Stimulated activated CD4-positive, alpha-beta T cell treated with anti-CD3 and anti-CD28 coated beads, Interleukin-12 subunit alpha, Interleukin-12 subunit beta, amount 100 ng/mL, for 24 hours (primary cell): ENCODE results near the gene MAPT.

Experiments used
- DNase-seq, 2 experiments: peaks; one replicate each; pipeline ENCODE4 v3.0.0-alpha.2; 2020; ENCODE audit warnings: low read depth in 2 of 2

Gene MAPT

GRCh38 chr17:45973946-45974859 is 79.8 kb downstream of the MAPT start:
- DNase-seq: no peak

- no peak for DNase-seq
These were observed 80.7 kb downstream of the MAPT start for GRCh38 chr17:45974916-45975630.

- no peak for DNase-seq
These were observed 81.4 kb downstream of the MAPT start for GRCh38 chr17:45975640-45976295.

GRCh38 chr17:45976391-45976754 is 82.0 kb downstream of the MAPT start:
- DNase-seq: no peak

GRCh38 chr17:45976755-45977505 is 82.6 kb downstream of the MAPT start:
- no peak for DNase-seq

GRCh38 chr17:45977506-45977824 is 83.1 kb downstream of the MAPT start:
- DNase-seq: no peak

GRCh38 chr17:45977976-45978626 is 83.7 kb downstream of the MAPT start:
- DNase-seq: no peak

- DNase-seq: no peak
These were observed 84.8 kb downstream of the MAPT start for GRCh38 chr17:45979137-45979536.

- DNase-seq: no peak
These were observed 86.5 kb downstream of the MAPT start for GRCh38 chr17:45980855-45981254.

GRCh38 chr17:45981306-45981705 is 87.0 kb downstream of the MAPT start:
- DNase-seq: no peak

GRCh38 chr17:45982791-45983613 is 88.6 kb downstream of the MAPT start:
- DNase-seq: no peak

GRCh38 chr17:45983614-45984310 is 89.4 kb downstream of the MAPT start:
- DNase-seq: no peak

- no peak for DNase-seq
These were observed 90.0 kb downstream of the MAPT start for GRCh38 chr17:45984368-45984767.

GRCh38 chr17:45985447-45985846 is 91.1 kb downstream of the MAPT start:
- no peak for DNase-seq

GRCh38 chr17:45986056-45986455 is 91.7 kb downstream of the MAPT start:
- DNase-seq: no peak

GRCh38 chr17:45987706-45988105 is 93.4 kb downstream of the MAPT start:
- DNase-seq: no peak

GRCh38 chr17:45989759-45990158 is 95.4 kb downstream of the MAPT start:
- DNase-seq: no peak

- DNase-seq: no peak
These were observed 96.5 kb downstream of the MAPT start for GRCh38 chr17:45990886-45991285.

- no peak for DNase-seq
These were observed 97.0 kb downstream of the MAPT start for GRCh38 chr17:45991341-45991740.

- DNase-seq: no peak
These were observed 97.8 kb downstream of the MAPT start for GRCh38 chr17:45992175-45992574.
